HepG2 (cell line): ENCODE results near the gene HSD11B2. TPM values are rescaled to one million over a fixed set of nuclear protein-coding genes. Genes with fewer than 3 reads are reported as not detected.
A peak's percentile ranks its signal among the peaks of the same experiment; 100 is the strongest.

Experiments used
- ATAC-seq: fragments of 200-7000 bp; cut with Tn5 transposase; 3 replicates; pipeline ENCODE4 v1.9.1; 2020; ENCODE audit warnings: mild to moderate bottlenecking, moderate library complexity
- BruUV-seq: library from RNA; stranded (reverse); fragments of 400-500 nt; replicated peaks from 2 replicates; lab custom pipeline; 2021; lab: Mats Ljungman, UMichigan
- CTCF ChIA-PET: fragments of 300-600 bp; formaldehyde crosslinking; extraction: SDS; loops from one replicate; lab custom pipeline; 2021; ENCODE audit warnings: low total read pairs, inconsistent platforms, low intra/inter-chr PET ratio; lab: Yijun Ruan, JAX
- POLR2A ChIA-PET: fragments of 350-600 bp; sonication (Branson Sonifier 250); formaldehyde crosslinking; loops from one replicate; lab custom pipeline; 2020; ENCODE audit warnings: antibody characterized with exemption, inconsistent platforms; lab: Yijun Ruan, JAX
- DNase-seq: peaks from one replicate; pipeline ENCODE4 v3.0.0-alpha.2; 2015; ENCODE audit warnings: low spot score
- FAIRE-seq: peaks from 3 replicates; lab custom pipeline; 2011; peaks lifted over from hg19 to GRCh38; lab: Jason Lieb, UNC
- H2AFZ ChIP-seq: one replicate; pipeline ENCODE4 v1.6.1; 2011; ENCODE audit warnings: low read length, inconsistent platforms
- H3K27ac ChIP-seq: fragments of 300-600 bp; 3 replicates; pipeline ENCODE4 v1.8.0; 2011; ENCODE audit warnings: mixed run types, mild to moderate bottlenecking, mixed read lengths, low read length, inconsistent platforms; ENCODE audit not compliant: insufficient read depth; ENCODE audit errors: extremely low read length
- H3K27me3 ChIP-seq, 2 experiments: fragments of 200-600 bp in 1 of 2; 2 replicates in 1 of 2; 3 replicates in 1 of 2; pipeline versions ENCODE4 v1.6.0 to v1.8.0; 2011; ENCODE audit warnings: low read length in 2 of 2, mild to moderate bottlenecking in 2 of 2, moderate library complexity in 2 of 2, inconsistent platforms in 1 of 2; ENCODE audit not compliant: insufficient read depth in 2 of 2, control insufficient read depth in 1 of 2
- H3K36me3 ChIP-seq, 2 experiments: fragments of 200-600 bp in 1 of 2; replicated peaks in 1 of 2; 2 replicates in 1 of 2; 3 replicates in 1 of 2; pipeline versions ENCODE4 v1.5.1 to v1.8.0; 2011; ENCODE audit warnings: low read length in 2 of 2, inconsistent platforms in 1 of 2; ENCODE audit not compliant: insufficient read depth in 2 of 2, control insufficient read depth in 1 of 2
- H3K4me1 ChIP-seq: 2 replicates; pipeline ENCODE4 v1.5.1; 2012; ENCODE audit warnings: low read length, inconsistent platforms; ENCODE audit not compliant: insufficient read depth
- H3K4me2 ChIP-seq: 2 replicates; pipeline ENCODE4 v1.6.0; 2011; ENCODE audit warnings: low read depth, low read length, inconsistent platforms
- H3K4me3 ChIP-seq, 3 experiments: fragments of 200-600 bp in 1 of 3; sonication (generic), shearing (Covaris generic) in 1 of 3; replicated peaks in 1 of 3; 2 replicates each; pipeline ENCODE4 v1.5.1; 2011 to 2016; ENCODE audit warnings: low read length in 3 of 3, inconsistent platforms in 2 of 3, low read depth in 2 of 3, mild to moderate bottlenecking in 2 of 3, control low read depth in 1 of 3, mixed read lengths in 1 of 3; ENCODE audit not compliant: insufficient read depth in 1 of 3
- H3K79me2 ChIP-seq: one replicate; pipeline ENCODE4 v1.6.1; 2011; ENCODE audit warnings: low read length, inconsistent platforms; ENCODE audit not compliant: insufficient read depth
- H3K9ac ChIP-seq: 2 replicates; pipeline ENCODE4 v1.6.0; 2011; ENCODE audit warnings: mild to moderate bottlenecking, low read depth, low read length, inconsistent platforms; ENCODE audit not compliant: insufficient read depth
- H3K9me3 ChIP-seq: 2 replicates; pipeline ENCODE4 v1.5.1; 2012; ENCODE audit warnings: mild to moderate bottlenecking, low read length
- H4K20me1 ChIP-seq: 2 replicates; pipeline ENCODE4 v1.6.0; 2011; ENCODE audit warnings: inconsistent platforms, mild to moderate bottlenecking, low read length, moderate library complexity; ENCODE audit not compliant: insufficient read depth
- AKAP8 ChIP-seq: sonication (generic); formaldehyde crosslinking; IDR thresholded peaks from 2 replicates; pipeline ENCODE4 v1.5.1; 2020; ENCODE audit warnings: mild to moderate bottlenecking, missing genetic modification reagents
- NFYC ChIP-seq: IDR thresholded peaks from 2 replicates; pipeline ENCODE4 v1.6.1; 2016; ENCODE audit warnings: missing genetic modification reagents, missing compliant biosample characterization
- RBM39 ChIP-seq: fragments of 200-400 bp; formaldehyde crosslinking; IDR thresholded peaks from one replicate; pipeline ENCODE4 v1.6.1; 2018; ENCODE audit warnings: antibody characterized with exemption, mild to moderate bottlenecking, low read depth, low read length; ENCODE audit not compliant: poor library complexity, severe bottlenecking
- STAG1 ChIP-seq: sonication (generic); formaldehyde crosslinking; IDR thresholded peaks from 2 replicates; pipeline ENCODE4 v1.4.0; 2020; ENCODE audit warnings: missing genetic modification reagents
- TCF12 ChIP-seq, 2 experiments: fragments of 450-650 bp in 1 of 2; sonication (generic) in 1 of 2; formaldehyde crosslinking in 1 of 2; IDR thresholded peaks; 2 replicates each; pipeline versions ENCODE4 v1.6.1 to v1.8.0; 2017 to 2022; ENCODE audit warnings: antibody characterized with exemption in 1 of 2, mild to moderate bottlenecking in 1 of 2, missing genetic modification reagents in 1 of 2, moderate library complexity in 1 of 2
- ZNF12 ChIP-seq: sonication (generic); formaldehyde crosslinking; IDR thresholded peaks from 2 replicates; pipeline ENCODE4 v1.5.0; 2020; ENCODE audit warnings: missing genetic modification reagents
- ZNF382 ChIP-seq: sonication (generic); formaldehyde crosslinking; IDR thresholded peaks from 2 replicates; pipeline ENCODE4 v1.5.0; 2020; ENCODE audit warnings: missing genetic modification reagents, mild to moderate bottlenecking, borderline replicate concordance
- WGBS: methylation state at CpG from one replicate; pipeline ENCODE4 v1.1.6; 2017; ENCODE audit warnings: low lambda C conversion rate; 5-methylcytosine and 5-hydroxymethylcytosine counted together
- in situ Hi-C: cut with HindIII; loops from 2 replicates; pipeline ENCODE4 v1.10.0; 2017; ENCODE audit warnings: low pct_unique_long_range_greater_than_20kb; ENCODE audit not compliant: extremely low pct_ligation_motif_present
- intact Hi-C: fragments of 100-400 bp; cut with micrococcal nuclease; formaldehyde crosslinking; loops from one replicate; pipeline ENCODE4 v1.10.0; 2022; ENCODE audit not compliant: unreplicated experiment
- polyA plus RNA-seq, 8 experiments: library from polyadenylated mRNA; depleted of rRNA in 3 of 8; stranded (reverse) in 7 of 8; unstranded in 1 of 8; fragments of >200 nt; fragmentation: Illumina TruSeq in 4 of 8; extraction: Trizol in 4 of 8; gene quantifications; 2 replicates each; pipeline versions ENCODE4 v1.2.1 to v1.2.3, GENCODE V29; 2011 to 2016; ENCODE audit warnings: low read depth in 4 of 8, missing spikeins in 1 of 8, mixed read lengths in 1 of 8; ENCODE audit not compliant: insufficient read depth in 1 of 8
- total RNA-seq, 5 experiments: library from RNA; depleted of rRNA; stranded (reverse); fragments of >200 nt; fragmentation: Illumina TruSeq; extraction: Trizol; gene quantifications; 2 replicates each; pipeline ENCODE4 v1.2.3, GENCODE V29; 2016; ENCODE audit warnings: low read depth in 1 of 5
- TF ChIP-seq, protein P1 (sequence below): sonication (generic); formaldehyde crosslinking; IDR thresholded peaks from 2 replicates; pipeline ENCODE4 v1.4.0; 2020; ENCODE audit warnings: missing genetic modification reagents
- TF ChIP-seq, protein P2 (sequence below): sonication (generic); formaldehyde crosslinking; IDR thresholded peaks from 2 replicates; pipeline ENCODE4 v1.4.0; 2020; ENCODE audit warnings: missing genetic modification reagents
- TF ChIP-seq, protein P3 (sequence below): sonication (generic); formaldehyde crosslinking; IDR thresholded peaks from 2 replicates; pipeline ENCODE4 v1.5.0; 2020; ENCODE audit warnings: missing genetic modification reagents
- TF ChIP-seq, protein P4 (sequence below): sonication (generic); formaldehyde crosslinking; IDR thresholded peaks from 2 replicates; pipeline ENCODE4 v1.4.0; 2020; ENCODE audit warnings: missing genetic modification reagents, mild to moderate bottlenecking, borderline replicate concordance

The HSD11B2 gene
- total and polyA plus RNA-seq, 2 of the 13 experiments (the other 11 are each of a cell fraction or from before 2014, with no cell fraction given), result 8.9 to 13.6 TPM

DNA sequence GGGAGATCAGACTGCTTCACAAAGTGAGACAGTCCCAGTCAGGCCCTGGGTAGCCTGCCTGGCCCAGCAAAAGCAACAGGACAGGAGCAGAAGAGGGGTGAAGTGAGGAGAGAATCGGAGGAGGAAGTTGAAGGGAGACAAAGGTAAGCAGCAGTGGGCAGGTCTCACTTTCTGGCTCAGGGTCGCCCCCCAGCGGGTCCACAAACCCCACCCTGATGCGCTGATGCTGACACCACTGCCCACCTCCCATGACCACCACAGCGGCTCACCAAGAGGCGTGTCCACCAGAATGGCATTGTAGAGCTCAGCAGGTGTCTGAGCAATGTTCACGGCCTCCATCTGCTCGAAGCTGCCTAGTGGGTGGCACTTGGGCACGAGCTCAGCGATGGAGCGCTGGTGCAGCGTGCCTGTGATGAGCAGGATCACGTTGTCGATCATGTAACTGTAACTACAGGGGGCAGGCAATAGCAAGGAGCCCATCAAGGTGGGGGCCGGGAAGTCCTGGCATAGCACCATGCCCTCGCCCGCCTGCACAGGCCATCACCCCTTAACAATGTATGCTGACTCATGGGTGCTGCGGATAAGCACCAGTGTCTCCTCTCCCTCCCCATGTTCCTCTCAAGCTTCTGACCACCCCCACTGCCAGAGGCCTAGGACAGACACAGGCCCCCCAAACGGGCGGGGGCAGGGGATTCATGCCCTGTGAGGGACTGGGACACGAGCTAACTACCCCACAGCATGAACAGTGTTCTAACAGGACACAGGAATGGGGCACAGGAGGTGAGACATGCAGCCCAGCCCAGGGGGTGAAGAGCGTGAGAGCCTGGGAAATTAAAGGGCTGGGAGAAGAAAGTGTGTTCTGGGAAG, 13.6 kb downstream of the HSD11B2 start:
- no peaks in the 10 kb centered on the region for H3K9me3 ChIP-seq
- FAIRE-seq (no peak), DNase-seq (no peak), ATAC-seq (no peak)
- no peaks in the 10 kb centered on the region for H3K27me3 ChIP-seq
- H2AFZ ChIP-seq, result no peak overlapping the region
- in situ Hi-C loops, result no loop called here
- CTCF ChIA-PET, result no interaction called here
- no peaks in the 10 kb centered on the region for H4K20me1 ChIP-seq
- H3K4me3 ChIP-seq, result no peak overlapping the region
- BruUV-seq, result no TSS peak
- POLR2A ChIA-PET, result interaction anchor here (6.7 kb wide), 1 partner anchor 12 kb away, joined by 182 read pairs; the partner anchor contains the start of gene HSD11B2
- H3K79me2 ChIP-seq, result no peaks in the 10 kb centered on the region
- 88% methylated on average over 22 of the region's 22 CpGs for WGBS
- 0 out of 2 replicates have a peak overlapping the region, but pooled peaks have one; percentile 8 for H3K9ac ChIP-seq
- intact Hi-C loops, result no loop called here
- peak overlapping the region; percentile 88 for H3K27ac ChIP-seq
- H3K4me1 ChIP-seq, result peaks cover 55% of the 10 kb centered on the region
- peaks cover 8 to 16% of the 10 kb centered on the region in 2 experiments; a peak in 3 of 5 replicates for H3K36me3 ChIP-seq
- H3K4me2 ChIP-seq, result no peak overlapping the region
- no peak for TF ChIP-seq NFYC (CRISPR knock-in tag)
- no peak for TF ChIP-seq AKAP8 (CRISPR knock-in tag)
- TF ChIP-seq ZNF382 (CRISPR knock-in tag), result no peak
- TF ChIP-seq, protein P1, sequence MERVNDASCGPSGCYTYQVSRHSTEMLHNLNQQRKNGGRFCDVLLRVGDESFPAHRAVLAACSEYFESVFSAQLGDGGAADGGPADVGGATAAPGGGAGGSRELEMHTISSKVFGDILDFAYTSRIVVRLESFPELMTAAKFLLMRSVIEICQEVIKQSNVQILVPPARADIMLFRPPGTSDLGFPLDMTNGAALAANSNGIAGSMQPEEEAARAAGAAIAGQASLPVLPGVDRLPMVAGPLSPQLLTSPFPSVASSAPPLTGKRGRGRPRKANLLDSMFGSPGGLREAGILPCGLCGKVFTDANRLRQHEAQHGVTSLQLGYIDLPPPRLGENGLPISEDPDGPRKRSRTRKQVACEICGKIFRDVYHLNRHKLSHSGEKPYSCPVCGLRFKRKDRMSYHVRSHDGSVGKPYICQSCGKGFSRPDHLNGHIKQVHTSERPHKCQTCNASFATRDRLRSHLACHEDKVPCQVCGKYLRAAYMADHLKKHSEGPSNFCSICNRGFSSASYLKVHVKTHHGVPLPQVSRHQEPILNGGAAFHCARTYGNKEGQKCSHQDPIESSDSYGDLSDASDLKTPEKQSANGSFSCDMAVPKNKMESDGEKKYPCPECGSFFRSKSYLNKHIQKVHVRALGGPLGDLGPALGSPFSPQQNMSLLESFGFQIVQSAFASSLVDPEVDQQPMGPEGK (CRISPR knock-in tag), result peak; percentile 18; the same call in 1 of the 2 replicates
- no peak for TF ChIP-seq STAG1 (CRISPR knock-in tag)
- TF ChIP-seq ZNF12 (CRISPR knock-in tag), result no peak
- TF ChIP-seq, protein P2, sequence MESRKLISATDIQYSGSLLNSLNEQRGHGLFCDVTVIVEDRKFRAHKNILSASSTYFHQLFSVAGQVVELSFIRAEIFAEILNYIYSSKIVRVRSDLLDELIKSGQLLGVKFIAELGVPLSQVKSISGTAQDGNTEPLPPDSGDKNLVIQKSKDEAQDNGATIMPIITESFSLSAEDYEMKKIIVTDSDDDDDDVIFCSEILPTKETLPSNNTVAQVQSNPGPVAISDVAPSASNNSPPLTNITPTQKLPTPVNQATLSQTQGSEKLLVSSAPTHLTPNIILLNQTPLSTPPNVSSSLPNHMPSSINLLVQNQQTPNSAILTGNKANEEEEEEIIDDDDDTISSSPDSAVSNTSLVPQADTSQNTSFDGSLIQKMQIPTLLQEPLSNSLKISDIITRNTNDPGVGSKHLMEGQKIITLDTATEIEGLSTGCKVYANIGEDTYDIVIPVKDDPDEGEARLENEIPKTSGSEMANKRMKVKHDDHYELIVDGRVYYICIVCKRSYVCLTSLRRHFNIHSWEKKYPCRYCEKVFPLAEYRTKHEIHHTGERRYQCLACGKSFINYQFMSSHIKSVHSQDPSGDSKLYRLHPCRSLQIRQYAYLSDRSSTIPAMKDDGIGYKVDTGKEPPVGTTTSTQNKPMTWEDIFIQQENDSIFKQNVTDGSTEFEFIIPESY, result peak; percentile 88
- TF ChIP-seq, protein P3, sequence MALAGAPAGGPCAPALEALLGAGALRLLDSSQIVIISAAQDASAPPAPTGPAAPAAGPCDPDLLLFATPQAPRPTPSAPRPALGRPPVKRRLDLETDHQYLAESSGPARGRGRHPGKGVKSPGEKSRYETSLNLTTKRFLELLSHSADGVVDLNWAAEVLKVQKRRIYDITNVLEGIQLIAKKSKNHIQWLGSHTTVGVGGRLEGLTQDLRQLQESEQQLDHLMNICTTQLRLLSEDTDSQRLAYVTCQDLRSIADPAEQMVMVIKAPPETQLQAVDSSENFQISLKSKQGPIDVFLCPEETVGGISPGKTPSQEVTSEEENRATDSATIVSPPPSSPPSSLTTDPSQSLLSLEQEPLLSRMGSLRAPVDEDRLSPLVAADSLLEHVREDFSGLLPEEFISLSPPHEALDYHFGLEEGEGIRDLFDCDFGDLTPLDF, result no peak
- TF ChIP-seq, protein P4, sequence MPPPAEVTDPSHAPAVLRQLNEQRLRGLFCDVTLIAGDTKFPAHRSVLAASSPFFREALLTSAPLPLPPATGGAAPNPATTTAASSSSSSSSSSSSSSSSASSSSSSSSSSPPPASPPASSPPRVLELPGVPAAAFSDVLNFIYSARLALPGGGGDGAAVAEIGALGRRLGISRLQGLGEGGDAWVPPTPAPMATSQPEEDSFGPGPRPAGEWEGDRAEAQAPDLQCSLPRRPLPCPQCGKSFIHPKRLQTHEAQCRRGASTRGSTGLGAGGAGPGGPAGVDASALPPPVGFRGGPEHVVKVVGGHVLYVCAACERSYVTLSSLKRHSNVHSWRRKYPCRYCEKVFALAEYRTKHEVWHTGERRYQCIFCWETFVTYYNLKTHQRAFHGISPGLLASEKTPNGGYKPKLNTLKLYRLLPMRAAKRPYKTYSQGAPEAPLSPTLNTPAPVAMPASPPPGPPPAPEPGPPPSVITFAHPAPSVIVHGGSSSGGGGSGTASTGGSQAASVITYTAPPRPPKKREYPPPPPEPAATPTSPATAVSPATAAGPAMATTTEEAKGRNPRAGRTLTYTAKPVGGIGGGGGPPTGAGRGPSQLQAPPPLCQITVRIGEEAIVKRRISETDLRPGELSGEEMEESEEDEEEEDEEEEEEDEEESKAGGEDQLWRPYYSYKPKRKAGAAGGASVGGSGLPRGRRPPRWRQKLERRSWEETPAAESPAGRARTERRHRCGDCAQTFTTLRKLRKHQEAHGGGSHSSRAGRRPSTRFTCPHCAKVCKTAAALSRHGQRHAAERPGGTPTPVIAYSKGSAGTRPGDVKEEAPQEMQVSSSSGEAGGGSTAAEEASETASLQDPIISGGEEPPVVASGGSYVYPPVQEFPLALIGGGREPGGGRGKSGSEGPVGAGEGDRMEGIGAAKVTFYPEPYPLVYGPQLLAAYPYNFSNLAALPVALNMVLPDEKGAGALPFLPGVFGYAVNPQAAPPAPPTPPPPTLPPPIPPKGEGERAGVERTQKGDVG (CRISPR knock-in tag), result 0 out of 2 replicates have a peak, but pooled peaks have one; percentile 22
- TF ChIP-seq TCF12 (IDR thresholded peaks at IDR 0.05), result no peak
- TF ChIP-seq TCF12 (CRISPR knock-in tag; IDR thresholded peaks at IDR 0.05), result no peak
- peak; percentile 49 for TF ChIP-seq RBM39
